ENCODE measurements around the gene SMC5.
"Not testable (repeated sequence)": the region's sequence is repeated elsewhere in the genome, so short reads cannot be mapped to it uniquely, and the experiment has no call there.

Gene SMC5

GRCh38 chr9:70374962-70375618 lies 116.3 kb downstream of the SMC5 start:
- no peak for DNase-seq

DNA sequence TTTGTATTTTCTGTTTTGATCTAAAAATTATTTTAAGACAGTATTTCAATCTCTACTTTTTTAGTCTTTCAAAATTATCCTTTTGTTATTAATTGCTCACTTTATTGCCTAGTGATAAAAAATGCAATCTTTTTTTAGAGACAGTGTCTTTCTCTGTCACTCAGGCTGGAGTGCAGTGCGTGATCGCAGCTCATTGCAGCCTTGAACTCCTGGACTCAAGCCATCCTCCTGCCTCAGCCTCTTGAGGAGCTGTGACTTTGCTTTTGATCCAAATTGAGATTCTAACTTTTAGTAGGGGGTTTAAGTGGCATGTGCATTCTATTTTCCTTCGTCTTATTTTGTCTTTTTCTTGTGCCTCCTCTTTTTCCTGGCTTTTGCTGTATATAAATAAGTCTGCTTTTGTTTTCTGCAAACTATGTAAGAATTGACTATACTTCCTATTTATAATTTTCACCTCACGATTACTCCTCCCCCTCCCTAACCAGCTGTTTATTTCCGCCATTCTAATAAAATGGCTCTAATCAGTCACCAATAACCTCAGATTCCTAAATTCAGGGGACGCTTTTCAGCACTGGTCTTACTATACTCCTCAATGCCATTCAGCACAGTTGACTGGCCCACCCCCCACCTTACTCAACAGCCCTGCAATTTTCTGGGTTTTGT lies 123.4 kb downstream of the SMC5 start:
- DNase-seq, result no peak

GRCh38 chr9:70382709-70383605 lies 124.2 kb downstream of the SMC5 start:
- no peak for DNase-seq

- DNase-seq, result no peak
Measured at GRCh38 chr9:70385426-70385825, 126.6 kb downstream of the SMC5 start.

- DNase-seq, result no peak
Measured at GRCh38 chr9:70387663-70388062, 128.9 kb downstream of the SMC5 start.

DNA sequence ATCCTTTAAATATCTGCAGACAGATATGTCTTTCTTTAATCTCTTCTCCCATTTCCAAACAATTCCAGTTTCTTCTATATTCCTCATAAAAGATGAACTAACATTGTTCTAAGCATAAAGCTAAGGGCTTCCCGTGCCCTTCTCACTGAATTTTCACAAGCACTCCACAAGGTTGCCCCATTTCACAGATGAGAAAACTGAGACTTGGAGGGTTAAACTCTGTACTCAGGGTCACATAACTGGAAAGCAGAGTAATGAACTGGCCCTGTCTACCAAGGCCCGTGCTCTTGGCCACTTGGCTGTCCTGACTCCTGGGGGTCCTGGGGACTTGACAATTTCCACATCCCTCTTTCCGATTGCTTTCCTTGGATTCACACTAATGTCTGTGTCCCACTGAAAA lies 130.4 kb downstream of the SMC5 start:
- no peak for DNase-seq

DNA sequence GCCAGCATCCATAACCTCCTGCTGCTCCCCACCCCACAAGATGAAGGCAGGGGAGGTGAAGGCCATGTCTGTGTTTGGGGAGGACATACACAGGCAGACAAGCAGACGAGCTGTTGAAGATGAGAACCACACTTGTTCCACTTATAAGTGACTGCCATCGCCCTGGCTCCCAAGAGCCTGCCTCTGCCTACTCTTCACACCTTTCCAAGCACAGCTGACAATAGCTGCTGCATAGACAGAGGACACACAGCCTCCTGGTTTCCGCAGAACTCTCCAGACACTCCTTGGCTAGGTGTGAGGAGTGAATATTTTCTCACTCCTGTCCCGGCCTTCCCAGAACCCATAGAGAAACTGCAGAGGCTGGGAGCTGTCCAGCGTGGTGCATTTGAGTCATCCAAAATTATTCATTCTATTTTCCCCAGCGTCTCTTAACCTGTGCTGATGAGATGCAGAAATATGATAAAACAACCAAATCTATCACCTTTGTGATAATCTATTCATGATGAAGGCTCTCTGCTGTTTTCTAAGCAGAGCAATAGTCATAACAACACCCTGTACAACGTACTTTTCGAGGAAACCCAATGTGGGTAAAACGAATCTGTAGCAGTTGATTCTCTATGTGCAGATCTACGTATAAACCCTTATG lies 131.0 kb downstream of the SMC5 start:
- DNase-seq, result no peak

- DNase-seq, result no peak
Measured at GRCh38 chr9:70390933-70391341, 132.2 kb downstream of the SMC5 start.

- DNase-seq, result no peak
Measured at GRCh38 chr9:70392189-70392588, 133.4 kb downstream of the SMC5 start.

- no peak for DNase-seq
Measured at GRCh38 chr9:70392850-70393249, 134.1 kb downstream of the SMC5 start.

- DNase-seq, result no peak
Measured at GRCh38 chr9:70395652-70396051, 136.9 kb downstream of the SMC5 start.

DNA sequence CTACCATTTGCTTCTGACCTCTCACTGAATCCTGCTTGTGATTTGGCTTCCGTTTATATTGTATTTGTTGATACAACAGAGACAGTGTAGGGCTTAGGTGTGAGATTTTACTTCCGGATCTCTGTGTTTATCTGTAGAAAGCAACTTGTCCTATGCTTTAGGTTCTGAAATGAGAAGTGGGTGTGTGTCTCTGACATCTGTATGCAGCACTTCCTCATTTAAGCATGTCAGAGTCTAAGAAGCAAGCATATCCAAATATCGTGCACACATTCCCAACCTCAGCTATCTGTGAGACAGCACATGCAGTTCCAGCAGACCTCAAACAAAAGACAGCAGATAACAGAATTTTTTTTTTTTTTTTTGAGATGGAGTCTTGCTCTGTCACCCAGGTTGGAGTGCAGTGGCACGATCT lies 139.4 kb downstream of the SMC5 start:
- DNase-seq, result no peak

DNA sequence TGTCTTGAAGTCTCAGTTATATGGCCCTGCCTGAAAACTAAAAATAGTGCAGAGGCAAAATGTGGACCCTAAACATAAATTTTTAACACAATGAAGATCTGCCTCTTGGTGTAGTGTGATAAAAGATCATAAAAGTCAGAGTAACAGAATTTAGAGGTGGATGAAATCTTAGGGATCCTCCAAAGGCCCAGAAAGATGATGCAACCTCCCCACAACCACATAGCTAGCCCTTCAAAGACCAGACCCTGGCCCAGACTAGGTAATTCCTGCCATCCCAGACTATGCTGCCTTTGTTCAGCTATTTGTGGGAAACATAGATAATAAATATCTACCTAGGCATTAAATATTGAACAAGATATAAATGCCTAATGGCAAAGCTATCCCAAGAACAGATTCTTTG lies 140.4 kb downstream of the SMC5 start:
- no peak for DNase-seq

DNA sequence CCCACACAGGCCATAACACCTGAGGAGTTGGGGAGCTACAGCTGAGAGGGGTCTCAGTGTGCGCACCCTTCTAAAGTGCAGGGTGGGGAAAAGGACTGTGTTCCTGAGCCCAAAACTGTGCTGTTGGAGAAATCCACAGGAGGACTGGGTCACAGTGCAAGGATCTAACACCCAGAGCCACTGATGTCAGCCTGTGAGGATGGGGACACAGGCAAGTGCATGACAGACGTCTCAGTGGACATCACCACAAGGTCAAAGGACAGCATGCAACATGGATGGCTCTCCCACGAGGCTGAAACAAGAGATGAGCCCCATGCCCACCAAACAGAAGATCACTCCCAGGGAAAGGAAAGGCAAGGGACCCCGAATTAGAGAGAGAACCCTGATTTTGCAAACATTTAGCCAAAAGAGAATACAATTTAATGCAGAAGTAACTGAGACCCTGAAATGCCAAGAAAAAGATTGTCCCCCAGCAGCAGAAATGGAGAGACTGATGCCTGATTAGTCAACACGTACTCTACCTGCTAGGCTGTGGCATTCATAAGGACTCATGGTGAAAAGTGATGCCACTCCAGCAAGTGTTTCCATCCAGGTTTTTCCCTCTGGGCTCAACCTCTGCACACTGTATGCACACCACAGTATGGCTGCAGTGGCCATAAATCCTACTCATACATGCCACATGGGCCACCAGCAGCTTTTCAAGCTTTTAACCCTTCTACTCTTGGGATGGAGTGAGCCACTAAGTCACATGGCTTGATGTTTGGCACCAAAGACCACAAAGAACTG lies 141.5 kb downstream of the SMC5 start:
- DNase-seq, result no peak

GRCh38 chr9:70401241-70401640 lies 142.5 kb downstream of the SMC5 start:
- not testable (repeated sequence) for DNase-seq

DNA sequence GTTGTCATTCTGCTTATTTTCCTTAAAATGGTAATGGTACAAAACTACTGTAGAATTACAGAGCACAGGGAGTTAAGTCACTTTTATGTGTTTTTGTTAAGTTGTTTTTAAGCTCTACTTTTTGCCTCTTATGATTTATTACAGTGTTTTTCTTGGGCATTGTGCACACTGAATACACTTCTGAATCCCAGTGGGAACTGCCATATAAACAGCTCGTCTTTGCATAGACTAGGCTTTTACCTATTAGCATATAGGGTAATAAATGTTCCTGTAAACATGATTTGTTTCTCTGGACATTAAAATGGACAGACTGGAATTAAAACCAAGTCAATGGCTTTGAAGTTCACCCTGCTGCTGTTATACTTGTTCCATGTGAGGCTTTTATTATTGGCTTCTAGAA lies 143.4 kb downstream of the SMC5 start:
- DNase-seq, result no peak

DNA sequence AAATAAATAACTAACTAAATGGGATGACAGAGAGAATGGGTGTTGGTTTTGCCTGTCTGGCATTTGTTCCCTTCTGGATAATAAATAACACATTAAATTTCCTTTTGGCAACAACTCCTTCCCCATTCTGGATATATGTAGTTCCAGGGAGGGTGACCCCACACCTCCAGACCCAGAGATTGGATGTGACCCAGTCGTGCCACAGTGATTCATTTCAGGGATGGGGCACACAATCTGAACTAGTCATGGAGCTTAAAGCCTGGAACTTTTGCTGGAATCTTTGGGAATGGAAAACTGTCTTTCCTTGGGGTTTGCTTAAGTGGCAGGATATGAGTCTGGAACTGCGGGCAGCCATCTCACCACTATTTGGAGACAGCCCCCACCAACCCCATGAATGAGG lies 144.4 kb downstream of the SMC5 start:
- DNase-seq, result no peak

DNA sequence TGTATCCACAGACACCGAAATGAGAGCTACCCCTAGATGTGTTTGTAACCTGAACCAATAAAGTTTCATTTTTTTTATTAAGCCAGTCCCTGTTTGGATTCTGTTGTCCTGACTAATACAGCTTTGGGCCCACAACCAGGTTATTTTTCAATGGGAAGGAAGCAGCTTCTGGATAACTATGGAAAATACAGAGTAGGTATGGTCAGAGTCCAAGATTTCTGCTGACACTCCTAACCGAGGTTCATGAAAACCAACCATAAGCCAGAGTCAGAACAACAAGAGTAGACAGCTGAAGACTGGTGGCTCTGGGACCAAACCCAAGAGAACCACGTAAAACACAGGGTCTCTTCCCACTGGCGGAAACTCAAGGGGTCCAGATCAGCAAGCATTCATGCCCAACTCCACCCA lies 144.8 kb downstream of the SMC5 start:
- no peak for DNase-seq

DNA sequence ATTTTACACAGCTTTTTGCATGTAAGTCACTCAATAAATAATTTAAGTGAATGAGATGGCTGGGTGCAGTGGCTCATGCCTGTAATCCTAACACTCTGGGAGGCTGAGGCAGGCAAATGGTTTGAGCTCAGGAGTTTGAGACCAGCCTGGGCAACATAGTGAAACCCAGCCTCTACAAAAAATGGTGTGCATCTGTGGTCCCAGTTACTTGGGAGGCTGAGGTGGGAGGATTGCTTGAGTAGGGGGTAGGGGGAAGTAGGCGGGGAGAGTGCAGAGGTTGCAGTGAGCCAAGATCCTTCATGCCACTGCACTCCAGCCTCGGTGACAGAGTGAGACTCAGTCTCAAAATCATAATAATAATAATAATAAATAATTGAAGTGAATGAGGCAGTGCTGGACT lies 145.5 kb downstream of the SMC5 start:
- no peak for DNase-seq

All from SW 1271 (cell line).